K562 (cell line): ENCODE results near the gene NOC4L. TPM values are rescaled to one million over a fixed set of nuclear protein-coding genes. Genes with fewer than 3 reads are reported as not detected.

ENCODE experiments used
- ATAC-seq: fragments of 200-7000 bp; cut with Tn5 transposase; 3 replicates; pipeline ENCODE4 v1.9.1; 2020; ENCODE audit warnings: moderate library complexity
- BruUV-seq: library from RNA; stranded (reverse); fragments of 400-500 nt; replicated peaks from 2 replicates; lab custom pipeline; 2021; lab: Mats Ljungman, UMichigan
- CTCF ChIA-PET: fragments of 300-600 bp; formaldehyde crosslinking; extraction: SDS; loops from one replicate; lab custom pipeline; 2021; ENCODE audit warnings: low intra/inter-chr PET ratio; lab: Yijun Ruan, JAX
- POLR2A ChIA-PET: fragments of 300-600, 350-650 bp; sonication (Branson Sonifier 250); formaldehyde crosslinking; extraction: SDS; loops from one replicate; lab custom pipeline; 2021; ENCODE audit warnings: antibody characterized with exemption, inconsistent platforms; lab: Yijun Ruan, JAX
- DNase-seq, 4 experiments: peaks; one replicate each; pipeline versions ENCODE4 v3.0.0 to v3.0.0-alpha.2; 2011 to 2018; ENCODE audit warnings: low spot score in 3 of 4, mixed read lengths in 3 of 4; ENCODE audit errors: extremely low read depth in 1 of 4
- FAIRE-seq: peaks from 2 replicates; lab custom pipeline; 2011; peaks lifted over from hg19 to GRCh38; lab: Jason Lieb, UNC
- H2AFZ ChIP-seq: 2 replicates; pipeline ENCODE4 v1.6.0; 2011; ENCODE audit warnings: low read depth, low read length, control low read depth, inconsistent platforms
- H3K27ac ChIP-seq: fragments of 200-600 bp; 3 replicates; pipeline ENCODE4 v1.8.0; 2011; ENCODE audit warnings: low read depth, mild to moderate bottlenecking, control low read depth, inconsistent platforms, low read length, moderate library complexity, mixed read lengths; ENCODE audit errors: extremely low read depth
- H3K27me3 ChIP-seq, 2 experiments: fragments of 300-600 bp in 1 of 2; 2 replicates in 1 of 2; 3 replicates in 1 of 2; pipeline versions ENCODE4 v1.6.0 to v1.8.0; 2011; ENCODE audit warnings: inconsistent platforms in 2 of 2, low read length in 2 of 2, mild to moderate bottlenecking in 1 of 2, mixed read lengths in 1 of 2, moderate library complexity in 1 of 2; ENCODE audit not compliant: control insufficient read depth in 2 of 2, insufficient read depth in 2 of 2
- H3K36me3 ChIP-seq: fragments of 300-600 bp; 3 replicates; pipeline ENCODE4 v1.8.0; 2011; ENCODE audit warnings: mild to moderate bottlenecking, low read length, inconsistent platforms; ENCODE audit not compliant: control insufficient read depth, insufficient read depth
- H3K4me1 ChIP-seq, 2 experiments: fragments of 200-600 bp in 1 of 2; replicated peaks in 1 of 2; 2 replicates in 1 of 2; 3 replicates in 1 of 2; pipeline versions ENCODE4 v1.5.1 to v1.8.0; 2011; ENCODE audit warnings: inconsistent platforms in 2 of 2, low read length in 2 of 2, mild to moderate bottlenecking in 1 of 2, mixed read lengths in 1 of 2, moderate library complexity in 1 of 2; ENCODE audit not compliant: control insufficient read depth in 2 of 2, insufficient read depth in 2 of 2
- H3K4me2 ChIP-seq: 2 replicates; pipeline ENCODE4 v1.6.1; 2011; ENCODE audit warnings: low read length, control low read depth, inconsistent platforms, mixed read lengths; ENCODE audit not compliant: insufficient read depth
- H3K4me3 ChIP-seq: fragments of 200-600 bp; sonication (generic), shearing (Covaris generic); 2 replicates; pipeline ENCODE4 v1.5.1; 2016; ENCODE audit warnings: control low read depth, inconsistent platforms
- H3K79me2 ChIP-seq: fragments of 200-600 bp; 3 replicates; pipeline ENCODE4 v1.8.0; 2011; ENCODE audit warnings: low read length, inconsistent platforms; ENCODE audit not compliant: control insufficient read depth, insufficient read depth
- H3K9ac ChIP-seq, 2 experiments: 2 replicates each; pipeline versions ENCODE4 v1.6.0 to v1.6.1; 2011; ENCODE audit warnings: low read depth in 2 of 2, low read length in 2 of 2, control low read depth in 1 of 2, inconsistent platforms in 1 of 2, mild to moderate bottlenecking in 1 of 2, mixed read lengths in 1 of 2; ENCODE audit not compliant: insufficient read depth in 1 of 2
- H3K9me1 ChIP-seq: one replicate; pipeline ENCODE4 v1.6.0; 2011; ENCODE audit warnings: inconsistent platforms, mild to moderate bottlenecking, low read length, moderate library complexity; ENCODE audit not compliant: control insufficient read depth, insufficient read depth
- H3K9me3 ChIP-seq: replicated peaks from 2 replicates; pipeline ENCODE4 v1.5.1; 2011; ENCODE audit warnings: low read depth, low read length, inconsistent platforms; ENCODE audit not compliant: control insufficient read depth, insufficient read depth
- H4K20me1 ChIP-seq: replicated peaks from 2 replicates; pipeline ENCODE4 v1.6.1; 2011; ENCODE audit warnings: low read length, inconsistent platforms, mixed read lengths; ENCODE audit not compliant: control insufficient read depth, insufficient read depth
- DIDO1 ChIP-seq: fragments of 450-650 bp; IDR thresholded peaks from 2 replicates; pipeline ENCODE4 v1.6.1; 2016; ENCODE audit warnings: low read depth, missing biosample characterization, missing genetic modification characterization
- EGR1 ChIP-seq: fragments of 450-650 bp; conservative IDR thresholded peaks from 2 replicates; pipeline ENCODE4 v1.6.1; 2017; ENCODE audit warnings: mild to moderate bottlenecking
- MTF1 ChIP-seq: fragments of 250-450 bp; sonication (Bioruptor Pico); IDR thresholded peaks from 2 replicates; pipeline ENCODE4 v1.9.0; 2021; ENCODE audit warnings: moderate library complexity, mild to moderate bottlenecking, inconsistent platforms, borderline replicate concordance
- MYBL2 ChIP-seq, 2 experiments: fragments of 450-650 bp in 1 of 2; sonication (generic) in 1 of 2; formaldehyde crosslinking in 1 of 2; IDR thresholded peaks; 2 replicates each; pipeline versions ENCODE4 v1.6.1 to v1.8.1; 2017 to 2022; ENCODE audit warnings: borderline replicate concordance in 1 of 2, inconsistent platforms in 1 of 2, low read depth in 1 of 2, mild to moderate bottlenecking in 1 of 2, missing genetic modification reagents in 1 of 2, moderate library complexity in 1 of 2
- NEUROD1 ChIP-seq: fragments of 150-350 bp; IDR thresholded peaks from 2 replicates; pipeline ENCODE4 v1.6.1; 2014; ENCODE audit warnings: borderline replicate concordance, low read length, low read depth; ENCODE audit not compliant: partially characterized antibody
- NRF1 ChIP-seq, 2 experiments: fragments of 450-650 bp; IDR thresholded peaks in 1 of 2; conservative IDR thresholded peaks in 1 of 2; 2 replicates each; pipeline ENCODE4 v1.6.1; 2014; ENCODE audit warnings: mild to moderate bottlenecking in 2 of 2
- SMARCB1 ChIP-seq: IDR thresholded peaks from 2 replicates; pipeline ENCODE4 v1.6.1; 2011; ENCODE audit warnings: improper control_type of control experiment, low read depth; ENCODE audit not compliant: insufficient read length
- ZNF184 ChIP-seq: sonication (generic); formaldehyde crosslinking; IDR thresholded peaks from 2 replicates; pipeline ENCODE4 v1.5.0; 2020; ENCODE audit warnings: missing genetic modification reagents
- ZNF347 ChIP-seq: fragments of 450-650 bp; formaldehyde crosslinking; IDR thresholded peaks from 2 replicates; pipeline ENCODE4 v1.4.0; 2020; ENCODE audit warnings: low read depth, mild to moderate bottlenecking, moderate library complexity
- ZNF778 ChIP-seq: fragments of 450-650 bp; formaldehyde crosslinking; IDR thresholded peaks from 2 replicates; pipeline ENCODE4 v1.4.0; 2020; ENCODE audit warnings: mild to moderate bottlenecking, moderate library complexity
- WGBS: fragments of 100-300 bp; shearing (Covaris generic); methylation state at CpG from one replicate; pipeline ENCODE4 v1.1.6; 2016; ENCODE audit warnings: low coverage, mixed read lengths; ENCODE audit not compliant: insufficient coverage; ENCODE audit errors: missing lambda C conversion rate; 5-methylcytosine and 5-hydroxymethylcytosine counted together
- in situ Hi-C: fragments of 300-500 bp; cut with MboI; formaldehyde crosslinking; loops from 4 replicates; pipeline ENCODE4 v1.15.0; 2018; ENCODE audit warnings: inconsistent platforms, mixed read lengths
- intact Hi-C: fragments of 100-400 bp; cut with micrococcal nuclease; formaldehyde crosslinking; loops from 2 replicates; pipeline ENCODE4 v1.14.2; 2022
- polyA plus RNA-seq, 8 experiments: library from polyadenylated mRNA; depleted of rRNA in 4 of 8; stranded (reverse) in 5 of 8; unstranded in 3 of 8; fragments of >200 nt; fragmentation: Nextera tagmentation in 2 of 8; fragmentation: Illumina TruSeq in 1 of 8; extraction: Ambion mirVana in 2 of 8; extraction: Trizol in 1 of 8; gene quantifications; 2 replicates each; pipeline versions ENCODE4 v1.2.1 to v1.2.3, GENCODE V29; 2011 to 2014; ENCODE audit warnings: inconsistent platforms in 1 of 8, missing spikeins in 1 of 8
- total RNA-seq, 7 experiments: library from RNA; depleted of rRNA in 6 of 7; stranded (reverse); fragments of >200 nt in 6 of 7; fragmentation: Illumina TruSeq in 2 of 7; extraction: Trizol in 2 of 7; gene quantifications; 2 replicates each; pipeline versions ENCODE4 v1.2.1 to v1.2.3, GENCODE V29; 2011 to 2021; ENCODE audit warnings: low replicate concordance in 1 of 7
- TF ChIP-seq, protein P1 (sequence below): fragments of 250-450 bp; sonication (Bioruptor Pico); IDR thresholded peaks from 2 replicates; pipeline ENCODE4 v1.8.0; 2021; ENCODE audit warnings: borderline replicate concordance, mild to moderate bottlenecking, moderate library complexity; ENCODE audit not compliant: poor library complexity, severe bottlenecking

NOC4L gene
- total and polyA plus RNA-seq, 9 of the 15 experiments (the other 6 are each of a cell fraction or from before 2014, with no cell fraction given): 1.3 to 77.0 (median 20.0) TPM

DNA sequence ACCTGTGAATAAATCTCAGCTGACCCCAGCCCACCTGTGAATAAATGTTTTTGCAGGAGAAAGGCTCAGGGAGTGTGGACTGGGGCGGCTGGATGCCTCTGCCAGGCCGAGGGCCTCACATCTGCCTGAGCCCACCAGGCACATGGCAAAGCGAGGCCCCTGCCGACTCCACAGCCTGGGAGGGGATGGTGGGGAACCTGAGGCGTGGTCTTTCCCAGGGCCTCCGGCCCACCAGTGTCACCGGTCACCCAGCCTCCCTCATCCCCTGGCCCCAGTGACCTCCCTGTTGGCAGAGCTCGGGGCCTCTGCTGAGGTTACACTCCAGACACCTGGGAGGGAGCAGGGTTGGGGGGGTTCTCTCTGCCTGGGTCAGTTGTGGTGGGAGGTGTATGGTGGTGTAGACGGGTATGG, 8.2 kb downstream of the NOC4L start:
- intact Hi-C loops: loop anchor here (10.0 kb wide), 2 partner anchors 62 to 262 kb away; no protein-coding TSS in a partner anchor

More for the DNA sequence above, 8.2 kb downstream of the NOC4L start:
- H2AFZ ChIP-seq: no peak overlapping the region
- H3K9ac ChIP-seq: no peak overlapping the region
- in situ Hi-C loops: no loop called here
- no peaks in the 10 kb centered on the region; the same call in 1 of the 2 replicates for H4K20me1 ChIP-seq
- DNase-seq: no peak
- CTCF ChIA-PET: no interaction called here
- peaks cover 47% of the 10 kb centered on the region for H3K36me3 ChIP-seq
- WGBS: 91% methylated on average over 8 of the region's 9 CpGs
- H3K27ac ChIP-seq: no peak overlapping the region
- no peak for TF ChIP-seq DIDO1 (tag)
- TF ChIP-seq, protein P1, sequence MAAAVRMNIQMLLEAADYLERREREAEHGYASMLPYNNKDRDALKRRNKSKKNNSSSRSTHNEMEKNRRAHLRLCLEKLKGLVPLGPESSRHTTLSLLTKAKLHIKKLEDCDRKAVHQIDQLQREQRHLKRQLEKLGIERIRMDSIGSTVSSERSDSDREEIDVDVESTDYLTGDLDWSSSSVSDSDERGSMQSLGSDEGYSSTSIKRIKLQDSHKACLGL (CRISPR knock-in tag): no peak
- no peak for TF ChIP-seq NRF1 (conservative IDR thresholded peaks at IDR 0.05 in 1 of 2, IDR thresholded peaks at IDR 0.05 in 1 of 2)
- TF ChIP-seq ZNF778 (CRISPR knock-in tag): no peak
- no peak for TF ChIP-seq EGR1
- TF ChIP-seq ZNF184 (CRISPR knock-in tag): no peak
- no peak for TF ChIP-seq SMARCB1
- TF ChIP-seq MYBL2 (IDR thresholded peaks at IDR 0.05; ENCODE audit: low read depth): no peak
- no peak for TF ChIP-seq MYBL2 (CRISPR knock-in tag; IDR thresholded peaks at IDR 0.05; ENCODE audit: borderline replicate concordance)
- no peak for TF ChIP-seq NEUROD1
- no peak for TF ChIP-seq MTF1 (CRISPR knock-in tag)
- TF ChIP-seq ZNF347: no peak
- TF ChIP-seq, all 486 proteins: peak for 0
- Histone ChIP-seq H3K79me2 (peaks cover 2% of the 10 kb centered on the region; the same call in 1 of the 3 replicates), H3K27me3 (no peaks in the 10 kb centered on the region; a peak in 1 of 5 replicates), H3K4me3 (no peak overlapping the region), H3K9me3 (peaks cover 17% of the 10 kb centered on the region), H3K4me1 (peaks cover 0 to 37% of the 10 kb centered on the region in 2 experiments; a peak in 2 of 5 replicates), H3K4me2 (no peak overlapping the region), H3K9me1 (no peaks in the 10 kb centered on the region)
- ATAC-seq (no peak), FAIRE-seq (no peak)
- POLR2A ChIA-PET: no interaction called here
- BruUV-seq: no TSS peak
